Large intestine (tissue), 3 donors: ENCODE data around the gene CNTLN. TPM values are rescaled to one million over a fixed set of nuclear protein-coding genes. Genes with fewer than 3 reads are reported as not detected.
"Not testable (repeated sequence)": the region's sequence is repeated elsewhere in the genome, so short reads cannot be mapped to it uniquely, and the experiment has no call there.

Source experiments
- DNase-seq, 2 donors: peaks; one replicate each; pipeline versions ENCODE4 v3.0.0 to v3.0.0-alpha.2; 2013
- H3K27ac ChIP-seq: one replicate; pipeline ENCODE4 v1.5.1; 2013; ENCODE audit warnings: low read length
- H3K27me3 ChIP-seq: 2 replicates; pipeline ENCODE4 v1.6.1; 2013; ENCODE audit warnings: low read length; ENCODE audit not compliant: control insufficient read depth, insufficient read depth
- H3K36me3 ChIP-seq: 2 replicates; pipeline ENCODE4 v1.6.1; 2013; ENCODE audit warnings: low read length; ENCODE audit not compliant: control insufficient read depth, insufficient read depth
- H3K4me1 ChIP-seq: one replicate; pipeline ENCODE4 v1.6.1; 2013; ENCODE audit warnings: low read length; ENCODE audit not compliant: control insufficient read depth, insufficient read depth
- H3K4me3 ChIP-seq: one replicate; pipeline ENCODE4 v1.5.1; 2013; ENCODE audit warnings: low read length
- H3K9me3 ChIP-seq: one replicate; pipeline ENCODE4 v1.6.1; 2013; ENCODE audit warnings: mild to moderate bottlenecking, low read depth, low read length, moderate library complexity; ENCODE audit not compliant: control insufficient read depth
- WGBS: methylation state at CpG from one replicate; pipeline ENCODE4 v1.1.5; 2013; ENCODE audit warnings: low lambda C conversion rate; ENCODE audit not compliant: insufficient coverage; 5-methylcytosine and 5-hydroxymethylcytosine counted together
- polyA plus RNA-seq: library from polyadenylated mRNA; unstranded; fragments of 120-200 nt; gene quantifications from one replicate; pipeline ENCODE4 v1.2.1, GENCODE V29; 2013

Gene CNTLN
- polyA plus RNA-seq, 1 donor = 4.5 TPM

GRCh38 chr9:17490110-17490509, 355.3 kb downstream of the CNTLN start:
- no peaks in the 10 kb centered on the region for H3K4me1 ChIP-seq
- 92% methylated on average over 1 of the region's 1 CpG for WGBS
- no peak overlapping the region for H3K27ac ChIP-seq
- H3K27me3 ChIP-seq = no peaks in the 10 kb centered on the region
- H3K9me3 ChIP-seq = no peaks in the 10 kb centered on the region
- no peak for DNase-seq
- no peak overlapping the region for H3K4me3 ChIP-seq
- H3K36me3 ChIP-seq = no peaks in the 10 kb centered on the region

GRCh38 chr9:17491780-17492179, 356.9 kb downstream of the CNTLN start:
- Histone ChIP-seq H3K4me3 (no peak overlapping the region), H3K36me3 (no peaks in the 10 kb centered on the region), H3K27ac (no peak overlapping the region), H3K9me3 (no peaks in the 10 kb centered on the region), H3K4me1 (no peaks in the 10 kb centered on the region), H3K27me3 (no peaks in the 10 kb centered on the region)
- no peak for DNase-seq
- WGBS = 100% methylated on average over 1 of the region's 1 CpG

- WGBS = 100% methylated on average over 2 of the region's 3 CpGs
- no peak for DNase-seq
- H3K4me1 ChIP-seq = no peaks in the 10 kb centered on the region
- no peaks in the 10 kb centered on the region for H3K27me3 ChIP-seq
- no peaks in the 10 kb centered on the region for H3K9me3 ChIP-seq
- no peak overlapping the region for H3K4me3 ChIP-seq
- H3K27ac ChIP-seq = no peak overlapping the region
- no peaks in the 10 kb centered on the region for H3K36me3 ChIP-seq
Observed at GRCh38 chr9:17503196-17503595, 368.4 kb downstream of the CNTLN start.

DNA sequence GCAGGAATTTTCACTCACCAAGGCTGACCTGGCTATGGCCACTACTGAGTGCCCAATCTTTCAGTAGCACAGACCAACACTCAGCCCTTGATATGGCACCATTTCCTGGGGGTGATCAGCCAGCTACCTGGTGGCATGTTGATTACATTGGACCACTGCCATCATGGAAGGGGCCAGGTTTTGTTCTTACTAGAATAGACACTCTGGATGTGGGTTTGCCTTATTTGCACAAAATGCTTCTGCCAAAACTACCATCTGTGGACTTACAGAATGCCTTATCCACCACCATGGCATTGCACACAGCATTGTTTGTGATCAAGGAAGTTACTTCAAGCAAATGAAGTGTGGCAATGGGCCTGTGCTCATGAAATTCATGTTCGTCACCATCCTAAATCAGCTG, 374.3 kb downstream of the CNTLN start:
- no peaks in the 10 kb centered on the region for H3K27me3 ChIP-seq
- no peak overlapping the region for H3K27ac ChIP-seq
- no peak for DNase-seq
- H3K36me3 ChIP-seq = no peaks in the 10 kb centered on the region
- WGBS = no CpG with 5 or more reads among the region's 1 CpG
- H3K4me1 ChIP-seq = no peaks in the 10 kb centered on the region
- no peaks in the 10 kb centered on the region for H3K9me3 ChIP-seq
- no peak overlapping the region for H3K4me3 ChIP-seq

DNA sequence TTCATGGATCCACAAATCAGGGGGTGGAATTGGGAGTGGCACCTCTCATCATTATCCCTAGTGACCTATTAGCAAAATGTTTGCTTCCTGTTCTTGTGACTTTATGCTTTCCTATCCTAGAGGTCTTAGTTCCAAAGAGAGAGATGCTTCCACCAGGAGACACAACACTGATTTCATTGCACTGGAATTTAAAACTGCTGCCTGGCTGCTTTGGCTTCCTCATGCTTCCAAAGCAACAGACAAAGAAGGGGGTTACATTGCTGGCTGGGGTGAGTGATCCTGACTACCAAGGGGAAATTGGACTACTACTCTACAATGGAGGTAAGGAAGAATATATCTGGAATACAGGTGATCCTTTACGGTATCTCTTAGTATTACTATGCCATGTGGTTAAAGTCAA, 374.9 kb downstream of the CNTLN start:
- Histone ChIP-seq H3K36me3 (no peaks in the 10 kb centered on the region), H3K27ac (no peak overlapping the region), H3K9me3 (no peaks in the 10 kb centered on the region), H3K4me1 (no peaks in the 10 kb centered on the region), H3K4me3 (no peak overlapping the region), H3K27me3 (no peaks in the 10 kb centered on the region)
- WGBS = no CpG with 5 or more reads among the region's 1 CpG
- DNase-seq = no peak

DNA sequence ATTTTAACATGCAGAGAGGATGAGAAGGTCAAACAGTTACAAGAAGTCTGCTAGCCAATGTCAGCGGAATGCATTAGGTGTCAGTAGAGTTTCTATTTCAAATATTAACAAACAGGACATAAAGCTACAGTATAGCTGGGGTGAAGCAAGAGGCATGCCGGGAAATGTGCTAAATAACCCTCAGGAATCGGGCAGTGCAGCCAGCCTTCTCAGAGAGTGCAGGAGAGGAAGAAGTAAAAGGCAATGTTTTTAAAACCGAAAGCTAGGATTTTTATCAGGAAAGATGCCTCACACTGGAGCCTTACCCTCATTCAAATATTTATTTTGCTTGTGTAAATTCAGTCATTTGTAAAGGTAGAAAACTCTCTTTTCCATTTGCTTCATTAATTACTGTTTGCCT, 384.9 kb downstream of the CNTLN start:
- H3K36me3 ChIP-seq = no peaks in the 10 kb centered on the region
- H3K27me3 ChIP-seq = no peaks in the 10 kb centered on the region
- no peaks in the 10 kb centered on the region for H3K4me1 ChIP-seq
- no peak overlapping the region for H3K27ac ChIP-seq
- DNase-seq = peak in 1 of 2 donors; percentile 23
- H3K4me3 ChIP-seq = no peak overlapping the region
- no CpG with 5 or more reads among the region's 4 CpGs for WGBS
- no peaks in the 10 kb centered on the region for H3K9me3 ChIP-seq

- Histone ChIP-seq H3K27ac (no peak overlapping the region), H3K4me3 (no peak overlapping the region), H3K4me1 (no peaks in the 10 kb centered on the region), H3K27me3 (no peaks in the 10 kb centered on the region), H3K9me3 (no peaks in the 10 kb centered on the region), H3K36me3 (no peaks in the 10 kb centered on the region)
- 100% methylated on average over 1 of the region's 5 CpGs for WGBS
- DNase-seq = peak in 1 of 2 donors; percentile 2
Observed at GRCh38 chr9:17520268-17521064, 385.6 kb downstream of the CNTLN start.

DNA sequence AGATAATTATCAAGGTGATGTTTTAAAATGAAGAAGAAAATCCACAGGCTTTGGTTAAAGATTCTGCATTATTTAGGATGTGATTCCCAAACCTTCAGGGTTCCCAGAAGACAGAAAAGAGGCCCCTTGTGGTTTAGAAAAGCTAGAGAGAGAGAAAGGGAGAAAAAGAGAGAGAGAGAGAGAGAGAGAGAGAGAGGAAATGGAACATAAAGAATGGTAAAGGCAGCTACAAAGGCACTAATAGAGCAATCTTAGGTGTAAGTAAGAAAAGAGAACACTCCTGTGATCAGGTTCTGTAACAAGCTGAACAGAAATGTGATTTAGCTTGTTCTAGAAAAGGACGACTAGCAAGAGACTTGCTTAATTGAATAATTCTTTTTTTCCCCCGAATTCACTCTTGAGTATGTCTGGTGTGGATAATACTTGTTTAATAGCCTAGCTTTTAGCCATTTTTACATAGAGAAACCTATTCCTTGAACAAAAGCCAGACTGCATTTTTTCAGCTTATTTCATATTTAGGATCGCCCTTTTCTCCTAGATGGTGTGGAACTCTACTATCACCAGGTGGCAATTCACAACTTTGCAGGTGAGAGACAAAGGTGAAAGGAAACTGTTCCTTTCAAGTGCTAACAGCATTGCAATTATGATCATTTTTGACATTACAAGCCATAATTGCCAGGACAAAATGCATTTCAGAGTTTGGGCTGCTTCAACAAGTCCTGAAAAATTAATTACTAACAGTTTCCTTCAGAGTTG, 386.4 kb downstream of the CNTLN start:
- no peak for DNase-seq
- H3K4me1 ChIP-seq = no peaks in the 10 kb centered on the region
- 83% methylated on average over 1 of the region's 3 CpGs for WGBS

DNA sequence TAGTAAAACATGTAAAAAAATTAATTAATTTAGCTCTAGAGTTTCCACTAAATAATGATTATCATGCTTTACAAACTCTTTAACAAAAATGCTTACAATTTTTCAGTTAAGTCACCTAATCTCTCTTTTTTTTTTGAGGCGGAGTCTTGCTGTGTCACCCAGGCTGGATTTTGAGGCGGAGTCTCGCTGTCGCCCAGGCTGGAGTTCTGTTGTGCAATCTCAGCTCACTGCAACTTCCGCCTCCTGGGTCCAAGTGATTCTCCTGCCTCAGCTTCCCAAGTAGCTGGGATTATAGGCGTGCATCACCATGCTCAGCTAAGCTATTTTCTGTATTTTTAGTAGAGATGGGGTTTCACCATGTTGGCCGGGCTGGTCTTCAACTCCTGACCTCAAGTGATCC, 391.9 kb downstream of the CNTLN start:
- no CpG with 5 or more reads among the region's 7 CpGs for WGBS
- H3K27ac ChIP-seq, DNase-seq, H3K36me3 ChIP-seq, H3K4me1 ChIP-seq, H3K27me3 ChIP-seq, H3K9me3 ChIP-seq, H3K4me3 ChIP-seq: not testable (repeated sequence)

More for the DNA sequence above, 386.4 kb downstream of the CNTLN start:
- no peaks in the 10 kb centered on the region for H3K36me3 ChIP-seq
- no peak overlapping the region for H3K27ac ChIP-seq
- no peaks in the 10 kb centered on the region for H3K27me3 ChIP-seq
- H3K4me3 ChIP-seq = no peak overlapping the region
- no peaks in the 10 kb centered on the region for H3K9me3 ChIP-seq

DNA sequence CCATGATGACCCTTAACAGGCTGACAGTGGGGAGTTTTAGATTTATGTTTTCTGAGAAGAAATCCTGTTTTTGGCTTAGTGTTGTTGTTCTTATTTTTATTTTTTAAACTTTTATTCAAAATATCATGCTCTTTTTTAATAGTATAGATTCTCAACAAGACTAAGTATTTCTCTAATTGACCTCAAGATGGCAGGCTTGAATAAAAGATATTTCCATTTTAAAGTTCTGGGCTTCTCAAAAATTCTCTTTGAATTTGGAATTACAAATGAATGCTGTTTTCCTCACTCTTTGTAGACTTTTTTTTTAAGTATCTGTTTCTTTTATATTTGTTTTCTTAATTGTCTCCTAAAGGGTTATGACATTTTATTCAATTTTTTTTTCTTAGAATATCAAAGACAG, 394.0 kb downstream of the CNTLN start:
- no peaks in the 10 kb centered on the region for H3K9me3 ChIP-seq
- H3K4me3 ChIP-seq = no peak overlapping the region
- no peaks in the 10 kb centered on the region for H3K4me1 ChIP-seq
- no peaks in the 10 kb centered on the region for H3K36me3 ChIP-seq
- no peaks in the 10 kb centered on the region for H3K27me3 ChIP-seq
- DNase-seq = no peak
- no peak overlapping the region for H3K27ac ChIP-seq
